ENCODE results near the gene YIF1B. TPM values are rescaled to one million over a fixed set of nuclear protein-coding genes. Genes with fewer than 3 reads are reported as not detected.

The YIF1B gene
- total RNA-seq, 3 donors from 2014 or later = 21.4 to 31.5 (median 23.9) TPM

- Histone ChIP-seq H3K4me3 (peak overlapping the region; percentile 34), H3K9me3 (no peaks in the 10 kb centered on the region), H3K36me3 (ENCODE audit: low read depth) (peaks cover 6% of the 10 kb centered on the region), H3K4me1 (ENCODE audit: low read depth) (peaks cover 5% of the 10 kb centered on the region)
- intact Hi-C loops (cut with DNase I, micrococcal nuclease) = no loop called here
- ATAC-seq (peak; percentile 84), DNase-seq (peak; percentile 98 to 99 (median 99))
- TF ChIP-seq CTCF (IDR thresholded peaks at IDR 0.05) = no peak
These were observed 21.1 kb upstream of the YIF1B start for GRCh38 chr19:38336638-38337359.

- DNase-seq = peak; percentile 96 to 98 (median 97)
- Histone ChIP-seq H3K36me3 (ENCODE audit: low read depth) (peaks cover 6% of the 10 kb centered on the region), H3K4me3 (peak overlapping the region; percentile 34), H3K9me3 (no peaks in the 10 kb centered on the region), H3K4me1 (ENCODE audit: low read depth) (peaks cover 5% of the 10 kb centered on the region)
- peak; percentile 86 for ATAC-seq
- intact Hi-C loops (cut with DNase I, micrococcal nuclease) = no loop called here
- no peak for TF ChIP-seq CTCF (IDR thresholded peaks at IDR 0.05)
These were observed 20.3 kb upstream of the YIF1B start for GRCh38 chr19:38335949-38336637.

- H3K9me3 ChIP-seq = no peaks in the 10 kb centered on the region
- DNase-seq (no peak), ATAC-seq (no peak)
- H3K36me3 ChIP-seq (ENCODE audit: low read depth) = peaks cover 6% of the 10 kb centered on the region
- intact Hi-C loops (cut with DNase I, micrococcal nuclease) = loop anchor here (2.0 to 5.0 kb wide), 2 partner anchors 88 to 91 kb away; no protein-coding TSS in a partner anchor
- H3K4me1 ChIP-seq (ENCODE audit: low read depth) = peaks cover 5% of the 10 kb centered on the region
- no peak for TF ChIP-seq CTCF (IDR thresholded peaks at IDR 0.05)
- H3K4me3 ChIP-seq = no peak overlapping the region
These were observed 17.5 kb upstream of the YIF1B start for GRCh38 chr19:38333245-38333644.

GRCh38 chr19:38331728-38332127, 16.0 kb upstream of the YIF1B start:
- TF ChIP-seq CTCF (IDR thresholded peaks at IDR 0.05) = no peak
- peaks cover 12% of the 10 kb centered on the region for H3K36me3 ChIP-seq (ENCODE audit: low read depth)
- H3K4me1 ChIP-seq (ENCODE audit: low read depth) = peaks cover 5% of the 10 kb centered on the region
- DNase-seq (no peak), ATAC-seq (no peak)
- intact Hi-C loops (cut with DNase I, micrococcal nuclease) = loop anchor here (2.0 to 5.0 kb wide), 2 partner anchors 87 to 89 kb away; no protein-coding TSS in a partner anchor
- H3K4me3 ChIP-seq = no peak overlapping the region
- no peaks in the 10 kb centered on the region for H3K9me3 ChIP-seq

- Histone ChIP-seq H3K4me3 (no peak overlapping the region), H3K4me1 (ENCODE audit: low read depth) (no peaks in the 10 kb centered on the region), H3K9me3 (no peaks in the 10 kb centered on the region), H3K36me3 (ENCODE audit: low read depth) (peaks cover 6% of the 10 kb centered on the region)
- no peak for TF ChIP-seq CTCF (IDR thresholded peaks at IDR 0.05)
- ATAC-seq = no peak
- no peak for DNase-seq
- intact Hi-C loops (cut with DNase I, micrococcal nuclease) = loop anchor here in 1 of 2 donors (5.0 kb wide), 1 partner anchor 87 kb away; no protein-coding TSS in a partner anchor
These were observed 13.9 kb upstream of the YIF1B start for GRCh38 chr19:38329651-38330050.

All from mucosa of descending colon (tissue), 3 donors.